ENCODE data around the gene MAPKAPK3.

GRCh38 chr3:50651445-50651844 is 34.5 kb downstream of the MAPKAPK3 start:
- TF ChIP-seq CTCF (IDR thresholded peaks at IDR 0.05; ENCODE audit: poor library complexity, severe bottlenecking) = no peak
- TF ChIP-seq EZH2 (IDR thresholded peaks at IDR 0.05; ENCODE audit: borderline replicate concordance, insufficient read depth, low read length, poor library complexity, severe bottlenecking) = no peak
- no peak for TF ChIP-seq REST (IDR thresholded peaks at IDR 0.05; ENCODE audit: borderline replicate concordance)
